ENCODE results near the gene SOX8. TPM values are rescaled to one million over a fixed set of nuclear protein-coding genes. Genes with fewer than 3 reads are reported as not detected.

Gene SOX8
- polyA plus RNA-seq, 3 donors, result not detected

GRCh38 chr16:986925-987582 lies 5.5 kb downstream of the SOX8 start:
- no peak for DNase-seq
- WGBS (ENCODE audit: insufficient coverage), result 97% methylated on average over 40 of the region's 44 CpGs
- H3K9me3 Mint-ChIP-seq, result peaks cover 0 to 8% (median 0%) of the 10 kb centered on the region in 7 donors
- Histone ChIP-seq H2AFZ (ENCODE audit: insufficient read depth, low read depth, low read length, poor library complexity, severe bottlenecking) (no peak overlapping the region), H3K9ac (ENCODE audit: insufficient read depth, low read length, poor library complexity, severe bottlenecking) (no peak overlapping the region), H3K36me3 (replicated peaks in 1 of 2; ENCODE audit: control insufficient read depth in 1 of 2, insufficient read depth in 2 of 2, low read length in 2 of 2) (no peaks in the 10 kb centered on the region), H3K9me3 (replicated peaks in 1 of 2; ENCODE audit: control insufficient read depth in 1 of 2, insufficient read depth in 1 of 2, low read length in 2 of 2) (no peaks in the 10 kb centered on the region), H3K27me3 (ENCODE audit: control insufficient read depth in 2 of 2, insufficient read depth in 2 of 2, low read length in 2 of 2) (peaks cover 6 to 19% of the 10 kb centered on the region in 2 donors), H3K4me1 (ENCODE audit: control insufficient read depth in 1 of 2, insufficient read depth in 2 of 2, low read length in 2 of 2) (no peaks in the 10 kb centered on the region), H3K4me3 (replicated peaks in 1 of 3; ENCODE audit: low read depth in 2 of 3, low read length in 3 of 3) (no peak overlapping the region), H3K79me2 (ENCODE audit: insufficient read depth, low read length) (no peaks in the 10 kb centered on the region), H3K27ac (ENCODE audit: low read depth in 1 of 2, low read length in 2 of 2) (no peak overlapping the region), H4K20me1 (ENCODE audit: insufficient read depth, low read length) (no peaks in the 10 kb centered on the region), H3K4me2 (replicated peaks; ENCODE audit: extremely low read depth, low read length, poor library complexity, severe bottlenecking) (no peak overlapping the region)
- no peak overlapping the region for H3K27ac Mint-ChIP-seq
- H3K27me3 Mint-ChIP-seq (ENCODE audit: low read depth in 3 of 3), result peaks cover 16 to 34% (median 23%) of the 10 kb centered on the region in 3 donors
- TF ChIP-seq CTCF (IDR thresholded peaks at IDR 0.05), result no peak
- H3K36me3 Mint-ChIP-seq, result no peaks in the 10 kb centered on the region
- intact Hi-C loops (cut with micrococcal nuclease), result no loop called here
- H3K4me1 Mint-ChIP-seq, result no peaks in the 10 kb centered on the region
- H3K4me3 Mint-ChIP-seq, result no peak overlapping the region

GRCh38 chr16:987906-988305 lies 6.3 kb downstream of the SOX8 start:
- H2AFZ ChIP-seq (ENCODE audit: insufficient read depth, low read depth, low read length, poor library complexity, severe bottlenecking), result no peak overlapping the region
- intact Hi-C loops (cut with micrococcal nuclease), result no loop called here
- Mint-ChIP-seq H3K4me3 (no peak overlapping the region), H3K27ac (no peak overlapping the region), H3K4me1 (no peaks in the 10 kb centered on the region), H3K27me3 (ENCODE audit: low read depth in 3 of 3) (peaks cover 11 to 27% (median 18%) of the 10 kb centered on the region in 3 donors), H3K36me3 (no peaks in the 10 kb centered on the region), H3K9me3 (peaks cover 0 to 8% (median 0%) of the 10 kb centered on the region in 7 donors)
- no peak overlapping the region for H3K4me2 ChIP-seq (replicated peaks; ENCODE audit: extremely low read depth, low read length, poor library complexity, severe bottlenecking)
- H3K27me3 ChIP-seq (ENCODE audit: control insufficient read depth in 2 of 2, insufficient read depth in 2 of 2, low read length in 2 of 2), result peaks cover 0 to 13% of the 10 kb centered on the region in 2 donors
- H3K9ac ChIP-seq (ENCODE audit: insufficient read depth, low read length, poor library complexity, severe bottlenecking), result no peak overlapping the region
- peaks cover 0 to under 1% of the 10 kb centered on the region in 2 donors for H3K9me3 ChIP-seq (replicated peaks in 1 of 2; ENCODE audit: control insufficient read depth in 1 of 2, insufficient read depth in 1 of 2, low read length in 2 of 2)
- H3K36me3 ChIP-seq (replicated peaks in 1 of 2; ENCODE audit: control insufficient read depth in 1 of 2, insufficient read depth in 2 of 2, low read length in 2 of 2), result no peaks in the 10 kb centered on the region
- H4K20me1 ChIP-seq (ENCODE audit: insufficient read depth, low read length), result no peaks in the 10 kb centered on the region
- H3K79me2 ChIP-seq (ENCODE audit: insufficient read depth, low read length), result no peaks in the 10 kb centered on the region
- no peak for TF ChIP-seq CTCF (IDR thresholded peaks at IDR 0.05)
- DNase-seq, result no peak
- no peak overlapping the region for H3K4me3 ChIP-seq (replicated peaks in 1 of 3; ENCODE audit: low read depth in 2 of 3, low read length in 3 of 3)
- WGBS (ENCODE audit: insufficient coverage), result 96% methylated on average over 10 of the region's 17 CpGs
- no peak overlapping the region for H3K27ac ChIP-seq (ENCODE audit: low read depth in 1 of 2, low read length in 2 of 2)
- no peaks in the 10 kb centered on the region for H3K4me1 ChIP-seq (ENCODE audit: control insufficient read depth in 1 of 2, insufficient read depth in 2 of 2, low read length in 2 of 2)
